ENCODE results near the gene BTBD2. TPM values are rescaled to one million over a fixed set of nuclear protein-coding genes. Genes with fewer than 3 reads are reported as not detected.

BTBD2 gene
- total and polyA plus RNA-seq, 2 donors (not counting 1 experiment from before 2014, with no cell fraction given) = 75.2 to 85.6 TPM

- ATAC-seq (ENCODE audit: low read depth) (peak; percentile 92), DNase-seq (peak; percentile 99)
- Histone ChIP-seq H3K79me2 (ENCODE audit: control insufficient read depth, insufficient read depth, low read length) (peaks cover 61% of the 10 kb centered on the region), H3K4me2 (replicated peaks; ENCODE audit: low read depth, low read length, poor library complexity, severe bottlenecking) (peak overlapping the region; percentile 98), H3K36me3 (replicated peaks in 1 of 2; ENCODE audit: control extremely low read depth in 1 of 2, control insufficient read depth in 1 of 2, extremely low read depth in 1 of 2, insufficient read depth in 2 of 2, low read length in 1 of 2) (no peaks in the 10 kb centered on the region), H3K9me3 (ENCODE audit: control extremely low read depth in 1 of 3, control insufficient read depth in 2 of 3, insufficient read depth in 1 of 3, low read length in 2 of 3) (no peaks in the 10 kb centered on the region), H2AFZ (ENCODE audit: insufficient read depth, low read depth, low read length, poor library complexity, severe bottlenecking) (peak overlapping the region; percentile 87), H3K9ac (ENCODE audit: low read length) (peak overlapping the region; percentile 89), H3K4me1 (ENCODE audit: control insufficient read depth in 2 of 2, insufficient read depth in 2 of 2, low read length in 2 of 2) (peaks cover 30 to 67% of the 10 kb centered on the region in 2 donors), H3K27ac (ENCODE audit: low read length in 2 of 2) (peak overlapping the region; percentile 92 to 97), H4K20me1 (ENCODE audit: control insufficient read depth, insufficient read depth, low read length, poor library complexity, severe bottlenecking) (no peaks in the 10 kb centered on the region), H3K27me3 (replicated peaks in 1 of 4; ENCODE audit: control extremely low read depth in 1 of 4, control insufficient read depth in 3 of 4, insufficient read depth in 4 of 4, low read length in 3 of 4) (no peaks in the 10 kb centered on the region), H3K4me3 (ENCODE audit: control extremely low read depth in 1 of 5, extremely low read depth in 1 of 5, insufficient read depth in 1 of 5, low read depth in 2 of 5, low read length in 4 of 5) (peak overlapping the region; percentile 8 to 94 (median 84))
- Mint-ChIP-seq H3K27ac (peak overlapping the region; percentile 95), H3K27me3 (no peaks in the 10 kb centered on the region), H3K9me3 (ENCODE audit: insufficient read depth) (no peaks in the 10 kb centered on the region), H3K4me1 (peaks cover 44% of the 10 kb centered on the region), H3K4me3 (peak overlapping the region; percentile 95)
- ChIA-PET POLR2A (interaction anchor here (0.5 to 4.3 kb wide), 8 partner anchors 9 to 241 kb away, joined by 3 to 41 read pairs (median 6); partner anchors contain the start of genes IZUMO4, MKNK2 and MOB3A), CTCF (interaction anchor here (0.7 to 1.0 kb wide), 3 partner anchors 9 to 28 kb away, joined by 3 to 4 read pairs (median 3); no protein-coding TSS in a partner anchor)
- no peak for TF ChIP-seq EZH2 (IDR thresholded peaks at IDR 0.05; ENCODE audit: borderline replicate concordance, insufficient read depth, low read depth, low read length, poor library complexity, severe bottlenecking)
- TF ChIP-seq, protein P1, sequence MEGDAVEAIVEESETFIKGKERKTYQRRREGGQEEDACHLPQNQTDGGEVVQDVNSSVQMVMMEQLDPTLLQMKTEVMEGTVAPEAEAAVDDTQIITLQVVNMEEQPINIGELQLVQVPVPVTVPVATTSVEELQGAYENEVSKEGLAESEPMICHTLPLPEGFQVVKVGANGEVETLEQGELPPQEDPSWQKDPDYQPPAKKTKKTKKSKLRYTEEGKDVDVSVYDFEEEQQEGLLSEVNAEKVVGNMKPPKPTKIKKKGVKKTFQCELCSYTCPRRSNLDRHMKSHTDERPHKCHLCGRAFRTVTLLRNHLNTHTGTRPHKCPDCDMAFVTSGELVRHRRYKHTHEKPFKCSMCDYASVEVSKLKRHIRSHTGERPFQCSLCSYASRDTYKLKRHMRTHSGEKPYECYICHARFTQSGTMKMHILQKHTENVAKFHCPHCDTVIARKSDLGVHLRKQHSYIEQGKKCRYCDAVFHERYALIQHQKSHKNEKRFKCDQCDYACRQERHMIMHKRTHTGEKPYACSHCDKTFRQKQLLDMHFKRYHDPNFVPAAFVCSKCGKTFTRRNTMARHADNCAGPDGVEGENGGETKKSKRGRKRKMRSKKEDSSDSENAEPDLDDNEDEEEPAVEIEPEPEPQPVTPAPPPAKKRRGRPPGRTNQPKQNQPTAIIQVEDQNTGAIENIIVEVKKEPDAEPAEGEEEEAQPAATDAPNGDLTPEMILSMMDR (IDR thresholded peaks at IDR 0.05) = no peak
- intact Hi-C loops (cut with micrococcal nuclease) = loop anchor here (1.0 kb wide), 2 partner anchors 10 to 35 kb away; partner anchors contain the start of genes IZUMO4, MKNK2 and MOB3A
- 2% methylated on average over 47 of the region's 50 CpGs for WGBS (ENCODE audit: insufficient coverage)
Observed at GRCh38 chr19:2061495-2062388, 46.2 kb upstream of the BTBD2 start.

Data from B cell (primary cell).